OCI-LY3 (cell line): ENCODE data around the gene EIF4ENIF1.
"Not testable (repeated sequence)": the region's sequence is repeated elsewhere in the genome, so short reads cannot be mapped to it uniquely, and the experiment has no call there.

ENCODE experiments used
- H2AFZ ChIP-seq: fragments of 200-600, 300-600 bp; shearing (Covaris generic); 2 replicates; pipeline ENCODE4 v1.6.0; 2014; ENCODE audit warnings: antibody characterized with exemption, low read depth, low read length
- H3K27ac ChIP-seq: fragments of 200-600, 300-600 bp; sonication (generic); 2 replicates; pipeline ENCODE4 v1.5.1; 2014; ENCODE audit warnings: mild to moderate bottlenecking, low read length, moderate library complexity, mixed read lengths
- H3K27me3 ChIP-seq: fragments of 200-600, 300-600 bp; sonication (generic); 2 replicates; pipeline ENCODE4 v1.6.1; 2014; ENCODE audit warnings: low read depth, low read length, mixed read lengths
- H3K36me3 ChIP-seq: fragments of 200-600, 300-600 bp; sonication (generic); replicated peaks from 2 replicates; pipeline ENCODE3; 2014; ENCODE audit warnings: low read depth, low read length, mixed read lengths
- H3K4me1 ChIP-seq: fragments of 300-600, 200-600 bp; sonication (generic); 2 replicates; pipeline ENCODE4 v1.6.1; 2014; ENCODE audit warnings: low read length, mixed read lengths
- H3K4me2 ChIP-seq: fragments of 200-600, 300-600 bp; sonication (generic); 2 replicates; pipeline ENCODE4 v1.6.1; 2014; ENCODE audit warnings: low read length, mixed read lengths
- H3K4me3 ChIP-seq: fragments of 300-600, 200-600 bp; sonication (generic); 2 replicates; pipeline ENCODE4 v1.5.1; 2014; ENCODE audit warnings: antibody characterized with exemption, mild to moderate bottlenecking, low read length, moderate library complexity
- H3K79me2 ChIP-seq: fragments of 300-600, 200-600 bp; shearing (Covaris generic); 2 replicates; pipeline ENCODE4 v1.6.1; 2014; ENCODE audit warnings: mild to moderate bottlenecking, low read length, mixed read lengths
- H3K9ac ChIP-seq: fragments of 300-600, 200-600 bp; shearing (Covaris generic); 2 replicates; pipeline ENCODE4 v1.6.0; 2014; ENCODE audit warnings: mild to moderate bottlenecking, low read length, moderate library complexity
- H3K9me3 ChIP-seq: fragments of 200-600, 300-600 bp; shearing (Covaris generic); 2 replicates; pipeline ENCODE4 v1.6.1; 2014; ENCODE audit warnings: low read length, mixed read lengths; ENCODE audit not compliant: insufficient read depth
- H4K20me1 ChIP-seq: fragments of 200-600, 300-600 bp; sonication (generic); 2 replicates; pipeline ENCODE4 v1.6.1; 2016; ENCODE audit warnings: low read length, mixed read lengths; ENCODE audit not compliant: insufficient read depth
- EZH2phosphoT487 ChIP-seq: fragments of 200-600 bp; shearing (Covaris generic); IDR thresholded peaks from 2 replicates; pipeline ENCODE4 v1.6.1; 2018; ENCODE audit warnings: antibody characterized with exemption, mixed run types, low read depth
- TF ChIP-seq, protein P1 (sequence below): fragments of 200-600, 300-600 bp; sonication (generic); IDR thresholded peaks from 2 replicates; pipeline ENCODE4 v1.5.1; 2014; ENCODE audit warnings: antibody characterized with exemption, low read length, low read depth

Gene EIF4ENIF1

DNA sequence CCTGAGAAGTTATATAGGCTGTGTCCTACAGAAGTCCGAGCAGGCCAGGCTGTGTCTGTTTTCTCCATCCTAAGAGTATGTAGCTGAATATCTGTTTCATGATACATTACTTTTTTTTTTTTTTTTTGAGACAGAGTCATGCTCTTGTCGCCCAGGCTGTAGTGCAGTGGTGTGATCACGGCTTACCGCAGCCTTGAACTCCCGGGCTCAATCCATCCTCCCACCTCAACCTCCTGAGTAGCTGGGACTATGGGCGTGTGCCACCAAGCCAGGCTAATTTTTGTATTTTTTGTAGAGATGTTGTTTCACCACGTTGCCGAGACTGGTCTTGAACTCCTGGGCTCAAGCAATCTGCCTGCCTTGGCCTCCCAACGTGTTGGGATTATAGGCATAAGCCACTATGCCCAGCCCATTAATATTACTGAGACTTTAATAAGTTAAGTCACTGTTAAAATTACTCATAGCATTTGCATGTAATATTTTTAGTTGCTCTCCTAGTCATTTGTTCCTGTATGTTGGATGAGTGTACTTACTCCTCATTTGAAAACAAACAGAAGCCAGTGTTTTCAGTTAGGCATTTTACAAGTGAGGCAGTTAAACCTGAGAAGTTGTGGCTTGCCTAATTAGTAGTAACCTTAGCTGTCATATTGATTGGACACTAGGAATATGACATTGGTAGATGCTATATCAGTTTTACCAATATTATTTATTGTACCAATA lies 64.2 kb downstream of the EIF4ENIF1 start:
- no peaks in the 10 kb centered on the region for H3K4me1 ChIP-seq
- no peak for TF ChIP-seq EZH2phosphoT487
- TF ChIP-seq, protein P1, sequence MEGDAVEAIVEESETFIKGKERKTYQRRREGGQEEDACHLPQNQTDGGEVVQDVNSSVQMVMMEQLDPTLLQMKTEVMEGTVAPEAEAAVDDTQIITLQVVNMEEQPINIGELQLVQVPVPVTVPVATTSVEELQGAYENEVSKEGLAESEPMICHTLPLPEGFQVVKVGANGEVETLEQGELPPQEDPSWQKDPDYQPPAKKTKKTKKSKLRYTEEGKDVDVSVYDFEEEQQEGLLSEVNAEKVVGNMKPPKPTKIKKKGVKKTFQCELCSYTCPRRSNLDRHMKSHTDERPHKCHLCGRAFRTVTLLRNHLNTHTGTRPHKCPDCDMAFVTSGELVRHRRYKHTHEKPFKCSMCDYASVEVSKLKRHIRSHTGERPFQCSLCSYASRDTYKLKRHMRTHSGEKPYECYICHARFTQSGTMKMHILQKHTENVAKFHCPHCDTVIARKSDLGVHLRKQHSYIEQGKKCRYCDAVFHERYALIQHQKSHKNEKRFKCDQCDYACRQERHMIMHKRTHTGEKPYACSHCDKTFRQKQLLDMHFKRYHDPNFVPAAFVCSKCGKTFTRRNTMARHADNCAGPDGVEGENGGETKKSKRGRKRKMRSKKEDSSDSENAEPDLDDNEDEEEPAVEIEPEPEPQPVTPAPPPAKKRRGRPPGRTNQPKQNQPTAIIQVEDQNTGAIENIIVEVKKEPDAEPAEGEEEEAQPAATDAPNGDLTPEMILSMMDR: no peak
- peaks cover 6% of the 10 kb centered on the region; the same call in 1 of the 2 replicates for H3K79me2 ChIP-seq
- H3K9me3 ChIP-seq: no peaks in the 10 kb centered on the region
- H3K27ac ChIP-seq: no peak overlapping the region
- H3K36me3 ChIP-seq: peaks cover 58% of the 10 kb centered on the region
- no peak overlapping the region for H3K4me3 ChIP-seq
- peaks cover 5% of the 10 kb centered on the region for H4K20me1 ChIP-seq
- no peak overlapping the region for H3K4me2 ChIP-seq
- H3K9ac ChIP-seq: no peak overlapping the region
- H3K27me3 ChIP-seq: no peaks in the 10 kb centered on the region
- no peak overlapping the region for H2AFZ ChIP-seq

DNA sequence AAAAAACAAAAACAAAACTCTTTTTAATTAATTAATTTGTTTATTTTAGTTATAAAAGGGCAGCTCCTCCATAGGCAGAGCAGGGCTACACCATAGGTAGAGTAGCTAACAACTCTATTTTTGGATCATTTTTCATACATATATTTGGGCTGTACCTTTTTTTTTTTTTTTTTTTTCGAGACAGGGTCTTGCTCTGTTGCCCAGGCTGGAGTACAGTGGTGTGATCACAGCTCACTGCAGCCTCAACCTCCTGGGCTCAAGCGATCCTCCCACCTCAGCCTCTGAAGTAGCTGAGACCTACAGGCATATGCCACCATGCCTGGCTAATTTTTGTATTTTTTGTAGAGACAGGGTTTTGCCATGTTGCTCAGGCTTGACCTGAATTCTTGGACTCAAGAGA lies 87.3 kb downstream of the EIF4ENIF1 start:
- not testable (repeated sequence) for H3K9me3 ChIP-seq, H3K4me3 ChIP-seq, H3K27me3 ChIP-seq, H3K4me2 ChIP-seq, H3K27ac ChIP-seq, H4K20me1 ChIP-seq, H2AFZ ChIP-seq, H3K9ac ChIP-seq
- Histone ChIP-seq H3K36me3 (peaks cover 31% of the 10 kb centered on the region), H3K4me1 (peaks cover 15% of the 10 kb centered on the region), H3K79me2 (peaks cover 74% of the 10 kb centered on the region)

DNA sequence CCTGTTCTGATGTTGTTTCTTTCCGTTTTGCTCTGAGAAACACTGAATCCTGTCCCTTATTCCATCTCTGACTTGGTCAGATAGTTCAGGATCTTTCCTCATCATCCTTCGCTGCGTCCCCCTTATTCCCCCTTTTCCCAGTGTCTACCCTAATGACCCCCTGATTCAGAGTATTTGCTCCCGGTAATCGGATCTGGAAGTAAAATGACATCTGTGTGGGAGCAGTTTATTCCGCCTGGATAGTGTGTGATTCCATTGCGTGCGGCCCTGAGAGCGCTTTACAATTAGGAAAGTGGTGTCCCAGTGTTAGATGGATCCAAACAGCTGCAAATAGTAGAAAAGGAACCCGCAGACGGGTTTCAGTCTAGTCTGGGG lies 89.6 kb downstream of the EIF4ENIF1 start:
- Histone ChIP-seq H3K4me2 (peak overlapping the region; percentile 91), H3K4me3 (peak overlapping the region; percentile 81), H4K20me1 (no peaks in the 10 kb centered on the region; the same call in 1 of the 2 replicates), H3K9me3 (no peaks in the 10 kb centered on the region), H3K36me3 (peaks cover 12% of the 10 kb centered on the region), H3K79me2 (peaks cover 56% of the 10 kb centered on the region), H3K4me1 (peaks cover 15% of the 10 kb centered on the region), H3K9ac (peak overlapping the region; percentile 93), H3K27ac (peak overlapping the region; percentile 42), H2AFZ (0 out of 2 replicates have a peak overlapping the region, but pooled peaks have one; percentile 59), H3K27me3 (no peaks in the 10 kb centered on the region)
- TF ChIP-seq, protein P1: no peak
- no peak for TF ChIP-seq EZH2phosphoT487

DNA sequence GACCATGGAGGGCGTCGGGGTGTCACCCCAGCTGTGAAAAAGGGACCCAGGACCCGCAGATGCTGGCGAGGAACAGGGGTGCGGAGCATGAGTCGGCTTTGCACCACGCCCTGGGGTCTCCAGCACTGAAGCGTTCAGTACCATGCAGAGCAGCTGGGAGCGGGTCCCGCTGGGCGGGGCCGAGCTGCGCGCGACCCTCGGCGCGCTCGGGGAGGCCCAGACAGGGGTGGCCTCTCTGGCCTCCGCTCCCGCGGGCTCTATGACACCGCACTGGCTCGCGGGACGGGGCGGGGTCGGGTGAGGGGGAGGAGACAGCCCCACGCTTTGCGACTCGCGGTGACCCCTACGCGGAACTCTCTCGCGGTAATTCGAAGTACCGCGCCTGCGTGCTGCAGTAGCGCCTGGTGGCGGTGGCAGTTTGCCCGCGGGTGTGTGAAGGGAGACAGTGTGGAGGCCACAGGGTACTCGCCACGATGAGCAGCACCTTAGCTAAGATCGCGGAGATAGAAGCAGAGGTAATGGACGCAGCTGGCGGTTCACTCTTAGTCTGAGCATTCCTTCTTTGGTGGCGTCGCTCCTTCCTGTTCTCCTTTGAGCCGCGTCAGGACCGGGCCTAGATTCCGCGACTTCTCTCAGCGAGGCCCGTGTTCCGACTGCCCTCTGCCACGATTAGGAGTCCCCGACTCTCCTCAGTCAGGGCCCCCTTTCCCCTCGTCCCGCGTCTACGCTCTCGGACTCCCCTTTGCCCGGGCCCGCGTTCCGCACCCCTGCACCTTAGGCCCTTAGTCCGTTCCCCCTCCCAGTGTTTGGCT lies 90.2 kb downstream of the EIF4ENIF1 start, which contains the start of gene DRG1:
TSS of gene DRG1 (plus strand) at position 394 of the 812 bp plus-strand sequence. CDS start at position 474, 80 bp downstream.
- Histone ChIP-seq H3K27me3 (0 out of 2 replicates have a peak, but pooled peaks cover under 1% of the 10 kb centered on the region), H3K9ac (peak within 1 kb of the TSS; percentile 93), H3K4me3 (peak within 1 kb of the TSS; percentile 81), H4K20me1 (no peaks in the 10 kb centered on the region; the same call in 1 of the 2 replicates), H3K27ac (peak within 1 kb of the TSS; percentile 51), H3K4me2 (peak within 1 kb of the TSS; percentile 91), H3K4me1 (peaks cover 15% of the 10 kb centered on the region), H3K79me2 (peaks cover 51% of the 10 kb centered on the region), H3K9me3 (no peaks in the 10 kb centered on the region), H3K36me3 (peaks cover 9% of the 10 kb centered on the region), H2AFZ (peak within 1 kb of the TSS; percentile 85)
- TF ChIP-seq, protein P1: peak; percentile 12; the same call in 1 of the 2 replicates
- no peak for TF ChIP-seq EZH2phosphoT487
